ENCODE measurements around the gene MEG3. TPM values are rescaled to one million over a fixed set of nuclear protein-coding genes. Genes with fewer than 3 reads are reported as not detected.

The MEG3 gene
- total and polyA plus RNA-seq, 5 experiments from 2014 or later, result not detected

GRCh38 chr14:100783630-100784370 is 42.1 kb upstream of the MEG3 start:
- no peaks in the 10 kb centered on the region for H3K9me3 Mint-ChIP-seq
- no peak overlapping the region for H3K4me3 Mint-ChIP-seq
- ATAC-seq (no peak), DNase-seq (no peak)
- H3K36me3 Mint-ChIP-seq, result no peaks in the 10 kb centered on the region
- POLR2A ChIA-PET, result no interaction called here
- no peak overlapping the region for H3K27ac Mint-ChIP-seq
- H3K27me3 Mint-ChIP-seq, result peaks cover 0 to 10% (median 0%) of the 10 kb centered on the region in 5 donors
- H3K4me1 Mint-ChIP-seq, result peaks cover 0 to 5% (median 0%) of the 10 kb centered on the region in 4 donors

- Mint-ChIP-seq H3K9me3 (no peaks in the 10 kb centered on the region), H3K4me1 (peaks cover 0 to 5% (median 0%) of the 10 kb centered on the region in 4 donors), H3K4me3 (no peak overlapping the region), H3K36me3 (no peaks in the 10 kb centered on the region), H3K27ac (no peak overlapping the region), H3K27me3 (peaks cover 0 to 10% (median 0%) of the 10 kb centered on the region in 5 donors)
- ATAC-seq, result no peak
- POLR2A ChIA-PET, result no interaction called here
- no peak for DNase-seq
These were observed 41.2 kb upstream of the MEG3 start for GRCh38 chr14:100784523-100785337.

GRCh38 chr14:100785338-100785615 is 40.6 kb upstream of the MEG3 start:
- no peak for ATAC-seq
- H3K27ac Mint-ChIP-seq, result no peak overlapping the region

GRCh38 chr14:100785626-100786025 is 40.3 kb upstream of the MEG3 start:
- no peaks in the 10 kb centered on the region for H3K36me3 Mint-ChIP-seq
- H3K27ac Mint-ChIP-seq, result no peak overlapping the region
- no peak for DNase-seq
- POLR2A ChIA-PET, result no interaction called here
- H3K9me3 Mint-ChIP-seq, result no peaks in the 10 kb centered on the region
- ATAC-seq, result no peak
- peaks cover 0 to 5% (median 0%) of the 10 kb centered on the region in 4 donors for H3K4me1 Mint-ChIP-seq
- no peak overlapping the region for H3K4me3 Mint-ChIP-seq
- peaks cover 0 to 16% (median under 1%) of the 10 kb centered on the region in 5 donors for H3K27me3 Mint-ChIP-seq

More at GRCh38 chr14:100785338-100785615, 40.6 kb upstream of the MEG3 start:
- POLR2A ChIA-PET, result no interaction called here
- Mint-ChIP-seq H3K9me3 (no peaks in the 10 kb centered on the region), H3K4me1 (peaks cover 0 to 5% (median 0%) of the 10 kb centered on the region in 4 donors), H3K27me3 (peaks cover 0 to 14% (median 0%) of the 10 kb centered on the region in 5 donors), H3K36me3 (no peaks in the 10 kb centered on the region), H3K4me3 (no peak overlapping the region)
- no peak for DNase-seq

- H3K36me3 Mint-ChIP-seq, result no peaks in the 10 kb centered on the region
- DNase-seq (no peak), ATAC-seq (no peak)
- peaks cover 0 to 5% (median 0%) of the 10 kb centered on the region in 4 donors for H3K4me1 Mint-ChIP-seq
- no peaks in the 10 kb centered on the region for H3K9me3 Mint-ChIP-seq
- no peak overlapping the region for H3K4me3 Mint-ChIP-seq
- H3K27me3 Mint-ChIP-seq, result peaks cover 0 to 21% (median 6%) of the 10 kb centered on the region in 5 donors
- POLR2A ChIA-PET, result no interaction called here
- no peak overlapping the region for H3K27ac Mint-ChIP-seq
These were observed 39.8 kb upstream of the MEG3 start for GRCh38 chr14:100786131-100786530.

GRCh38 chr14:100786576-100787219 is 39.2 kb upstream of the MEG3 start:
- no peaks in the 10 kb centered on the region for H3K36me3 Mint-ChIP-seq
- peaks cover 0 to 22% (median 10%) of the 10 kb centered on the region in 5 donors for H3K27me3 Mint-ChIP-seq
- DNase-seq, result no peak
- POLR2A ChIA-PET, result no interaction called here
- ATAC-seq, result no peak
- H3K4me1 Mint-ChIP-seq, result peaks cover 0 to 5% (median 0%) of the 10 kb centered on the region in 4 donors
- no peaks in the 10 kb centered on the region for H3K9me3 Mint-ChIP-seq
- no peak overlapping the region for H3K4me3 Mint-ChIP-seq
- H3K27ac Mint-ChIP-seq, result no peak overlapping the region

GRCh38 chr14:100787659-100788058 is 38.3 kb upstream of the MEG3 start:
- DNase-seq (no peak), ATAC-seq (no peak)
- Mint-ChIP-seq H3K27ac (no peak overlapping the region), H3K4me1 (peaks cover 0 to 4% (median 0%) of the 10 kb centered on the region in 4 donors), H3K27me3 (peaks cover 0 to 25% (median 15%) of the 10 kb centered on the region in 5 donors), H3K36me3 (no peaks in the 10 kb centered on the region), H3K9me3 (no peaks in the 10 kb centered on the region), H3K4me3 (no peak overlapping the region)
- POLR2A ChIA-PET, result no interaction called here

GRCh38 chr14:100788517-100788916 is 37.4 kb upstream of the MEG3 start:
- Mint-ChIP-seq H3K9me3 (no peaks in the 10 kb centered on the region), H3K27ac (no peak overlapping the region), H3K27me3 (peaks cover 0 to 30% (median 15%) of the 10 kb centered on the region in 5 donors), H3K36me3 (no peaks in the 10 kb centered on the region), H3K4me1 (peaks cover 0 to 2% (median 0%) of the 10 kb centered on the region in 4 donors), H3K4me3 (no peak overlapping the region)
- POLR2A ChIA-PET, result no interaction called here
- ATAC-seq, result no peak
- DNase-seq, result no peak

- Mint-ChIP-seq H3K4me3 (no peak overlapping the region), H3K36me3 (no peaks in the 10 kb centered on the region), H3K27me3 (peaks cover 0 to 30% (median 15%) of the 10 kb centered on the region in 5 donors), H3K27ac (no peak overlapping the region), H3K4me1 (peaks cover 0 to 2% (median 0%) of the 10 kb centered on the region in 4 donors), H3K9me3 (no peaks in the 10 kb centered on the region)
- ATAC-seq (no peak), DNase-seq (peak in 1 of 10 donors; percentile 18)
- POLR2A ChIA-PET, result no interaction called here
These were observed 37.0 kb upstream of the MEG3 start for GRCh38 chr14:100788942-100789341.

GRCh38 chr14:100789460-100790417 is 36.2 kb upstream of the MEG3 start:
- peaks cover 0 to 2% (median 0%) of the 10 kb centered on the region in 4 donors for H3K4me1 Mint-ChIP-seq

GRCh38 chr14:100790502-100791347 is 35.2 kb upstream of the MEG3 start:
- ATAC-seq (no peak), DNase-seq (peak in 1 of 10 donors; percentile 15)
- Mint-ChIP-seq H3K4me1 (no peaks in the 10 kb centered on the region), H3K4me3 (no peak overlapping the region), H3K9me3 (no peaks in the 10 kb centered on the region), H3K27me3 (peaks cover 0 to 32% (median 19%) of the 10 kb centered on the region in 5 donors), H3K27ac (peak overlapping the region in 1 of 10 donors; percentile 6), H3K36me3 (no peaks in the 10 kb centered on the region)
- POLR2A ChIA-PET, result no interaction called here

More at GRCh38 chr14:100789460-100790417, 36.2 kb upstream of the MEG3 start:
- Mint-ChIP-seq H3K36me3 (no peaks in the 10 kb centered on the region), H3K27me3 (peaks cover 0 to 32% (median 19%) of the 10 kb centered on the region in 5 donors), H3K4me3 (no peak overlapping the region), H3K27ac (no peak overlapping the region), H3K9me3 (no peaks in the 10 kb centered on the region)
- ATAC-seq (no peak), DNase-seq (peak in 1 of 10 donors; percentile 60)
- POLR2A ChIA-PET, result no interaction called here
